Stimulated activated naive CD8-positive, alpha-beta T cell treated with anti-CD3 and anti-CD28 coated beads, Interleukin-15, Interleukin-2, amounts not matched to agents 100 ng/mL and 50 ng/mL, for 24 hours (primary cell): ENCODE results near the gene KLHDC8A.
A peak's percentile ranks its signal among the peaks of the same experiment; 100 is the strongest.

Source experiments
- H3K27ac Mint-ChIP-seq: one replicate; pipeline ENCODE4 v1.8.0; 2021; ENCODE audit warnings: mild to moderate bottlenecking, mixed read lengths
- H3K27me3 Mint-ChIP-seq: one replicate; pipeline ENCODE4 v1.8.0; 2021; ENCODE audit warnings: mixed read lengths
- H3K36me3 Mint-ChIP-seq: one replicate; pipeline ENCODE4 v1.8.0; 2021; ENCODE audit warnings: low read depth, mixed read lengths
- H3K4me1 Mint-ChIP-seq: one replicate; pipeline ENCODE4 v1.8.0; 2021; ENCODE audit warnings: low read depth, mixed read lengths
- H3K4me3 Mint-ChIP-seq: one replicate; pipeline ENCODE4 v1.8.0; 2021; ENCODE audit warnings: mild to moderate bottlenecking, mixed read lengths
- H3K9me3 Mint-ChIP-seq: one replicate; pipeline ENCODE4 v1.8.0; 2021; ENCODE audit warnings: mixed read lengths

The KLHDC8A gene

GRCh38 chr1:205321959-205322283 lies 34.8 kb downstream of the KLHDC8A start:
- Mint-ChIP-seq H3K4me3 (peak overlapping the region; percentile 7), H3K36me3 (no peaks in the 10 kb centered on the region), H3K9me3 (no peaks in the 10 kb centered on the region), H3K27me3 (peaks cover 5% of the 10 kb centered on the region), H3K27ac (no peak overlapping the region), H3K4me1 (peaks cover 71% of the 10 kb centered on the region)

DNA sequence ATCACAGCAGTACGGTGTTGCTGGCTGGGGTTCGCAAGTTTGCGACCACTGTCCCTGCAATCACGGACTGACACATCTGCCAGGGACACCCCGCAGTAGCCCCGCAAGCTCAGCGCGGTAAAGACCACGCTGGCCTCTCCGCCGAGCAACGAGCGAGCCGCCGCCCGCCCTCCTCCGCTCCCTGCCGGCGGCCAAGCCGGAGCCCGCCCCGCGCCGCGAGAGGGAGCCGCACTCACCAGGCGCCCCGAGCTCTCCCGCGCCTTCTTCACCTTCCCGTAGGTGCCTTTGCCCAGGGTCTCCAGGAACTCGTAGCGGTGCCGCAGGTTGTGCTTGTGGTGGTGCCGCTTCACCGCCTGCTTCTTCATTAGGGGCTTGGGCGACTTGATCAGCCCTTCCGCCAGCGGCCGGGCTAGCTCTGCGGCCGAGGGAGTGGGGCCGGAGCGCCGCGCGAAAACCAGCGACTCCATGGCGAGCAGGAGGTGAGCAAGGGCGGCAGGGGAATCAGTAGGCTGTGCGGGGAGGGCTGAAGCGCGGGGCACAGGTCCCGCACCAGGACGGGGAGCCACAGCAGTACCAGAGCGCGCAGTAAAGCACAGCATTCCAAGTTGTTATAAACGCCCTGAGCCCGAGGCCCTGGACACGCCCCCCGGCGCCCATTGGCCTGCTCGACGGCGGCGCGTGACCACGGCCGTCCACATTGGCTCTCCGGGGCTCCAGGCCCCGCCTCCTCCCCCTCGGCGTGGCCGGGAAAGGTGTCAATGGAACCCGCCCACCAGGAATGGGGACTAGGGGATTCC lies 35.4 kb downstream of the KLHDC8A start, which contains the start of gene NUAK2:
TSS of gene NUAK2 (minus strand) at position 584 of the 797 bp plus-strand sequence. CDS start at position 467, 117 bp downstream.
- Mint-ChIP-seq H3K9me3 (no peaks in the 10 kb centered on the region), H3K27me3 (no peaks in the 10 kb centered on the region), H3K36me3 (no peaks in the 10 kb centered on the region), H3K4me3 (peak within 1 kb of the TSS; percentile 87), H3K4me1 (peaks cover 77% of the 10 kb centered on the region), H3K27ac (peak within 1 kb of the TSS; percentile 73)

- Mint-ChIP-seq H3K36me3 (no peaks in the 10 kb centered on the region), H3K4me3 (peak overlapping the region; percentile 87), H3K27me3 (no peaks in the 10 kb centered on the region), H3K9me3 (no peaks in the 10 kb centered on the region), H3K4me1 (peaks cover 83% of the 10 kb centered on the region), H3K27ac (peak overlapping the region; percentile 73)
Measured at GRCh38 chr1:205319081-205320018, 37.4 kb downstream of the KLHDC8A start.

- Mint-ChIP-seq H3K27me3 (no peaks in the 10 kb centered on the region), H3K36me3 (no peaks in the 10 kb centered on the region), H3K4me3 (peak overlapping the region; percentile 74), H3K4me1 (peaks cover 86% of the 10 kb centered on the region), H3K9me3 (no peaks in the 10 kb centered on the region), H3K27ac (peak overlapping the region; percentile 26)
Measured at GRCh38 chr1:205318231-205318991, 38.3 kb downstream of the KLHDC8A start.

- peak overlapping the region; percentile 74 for H3K4me3 Mint-ChIP-seq
- no peaks in the 10 kb centered on the region for H3K36me3 Mint-ChIP-seq
- H3K27ac Mint-ChIP-seq = peak overlapping the region; percentile 80
- no peaks in the 10 kb centered on the region for H3K27me3 Mint-ChIP-seq
- no peaks in the 10 kb centered on the region for H3K9me3 Mint-ChIP-seq
- H3K4me1 Mint-ChIP-seq = peaks cover 96% of the 10 kb centered on the region
Measured at GRCh38 chr1:205317311-205317917, 39.3 kb downstream of the KLHDC8A start.

DNA sequence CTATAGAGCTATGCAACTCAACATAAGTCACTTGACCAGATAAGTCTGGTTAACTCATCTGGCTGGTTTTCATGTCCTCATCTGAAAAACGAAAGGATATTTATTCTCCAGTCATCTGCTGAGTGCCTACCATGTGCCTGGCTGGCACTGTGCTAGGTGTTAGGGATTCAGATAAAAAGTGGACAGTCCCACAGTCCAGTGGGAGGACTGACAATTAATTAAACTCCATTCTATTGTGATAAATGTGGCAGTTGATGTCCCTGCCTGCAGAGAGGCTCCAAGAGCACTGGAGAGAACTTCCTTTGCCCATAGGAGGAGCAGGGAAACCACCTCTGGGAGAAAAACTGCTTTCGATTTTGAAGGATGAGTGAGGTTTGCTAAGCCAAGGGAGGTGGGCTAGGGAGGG lies 40.6 kb downstream of the KLHDC8A start:
- H3K27me3 Mint-ChIP-seq = no peaks in the 10 kb centered on the region
- no peaks in the 10 kb centered on the region for H3K9me3 Mint-ChIP-seq
- H3K4me1 Mint-ChIP-seq = peaks cover 100% of the 10 kb centered on the region
- peak overlapping the region; percentile 74 for H3K4me3 Mint-ChIP-seq
- H3K36me3 Mint-ChIP-seq = no peaks in the 10 kb centered on the region
- H3K27ac Mint-ChIP-seq = peak overlapping the region; percentile 80

GRCh38 chr1:205315008-205315618 lies 41.6 kb downstream of the KLHDC8A start:
- Mint-ChIP-seq H3K27ac (peak overlapping the region; percentile 94), H3K36me3 (peaks cover 5% of the 10 kb centered on the region), H3K4me1 (peaks cover 99% of the 10 kb centered on the region), H3K27me3 (no peaks in the 10 kb centered on the region), H3K9me3 (no peaks in the 10 kb centered on the region), H3K4me3 (peak overlapping the region; percentile 84)

GRCh38 chr1:205313563-205314308 lies 43.0 kb downstream of the KLHDC8A start:
- Mint-ChIP-seq H3K27ac (peak overlapping the region; percentile 94), H3K9me3 (no peaks in the 10 kb centered on the region), H3K36me3 (peaks cover 5% of the 10 kb centered on the region), H3K27me3 (no peaks in the 10 kb centered on the region), H3K4me1 (peaks cover 93% of the 10 kb centered on the region), H3K4me3 (peak overlapping the region; percentile 84)

DNA sequence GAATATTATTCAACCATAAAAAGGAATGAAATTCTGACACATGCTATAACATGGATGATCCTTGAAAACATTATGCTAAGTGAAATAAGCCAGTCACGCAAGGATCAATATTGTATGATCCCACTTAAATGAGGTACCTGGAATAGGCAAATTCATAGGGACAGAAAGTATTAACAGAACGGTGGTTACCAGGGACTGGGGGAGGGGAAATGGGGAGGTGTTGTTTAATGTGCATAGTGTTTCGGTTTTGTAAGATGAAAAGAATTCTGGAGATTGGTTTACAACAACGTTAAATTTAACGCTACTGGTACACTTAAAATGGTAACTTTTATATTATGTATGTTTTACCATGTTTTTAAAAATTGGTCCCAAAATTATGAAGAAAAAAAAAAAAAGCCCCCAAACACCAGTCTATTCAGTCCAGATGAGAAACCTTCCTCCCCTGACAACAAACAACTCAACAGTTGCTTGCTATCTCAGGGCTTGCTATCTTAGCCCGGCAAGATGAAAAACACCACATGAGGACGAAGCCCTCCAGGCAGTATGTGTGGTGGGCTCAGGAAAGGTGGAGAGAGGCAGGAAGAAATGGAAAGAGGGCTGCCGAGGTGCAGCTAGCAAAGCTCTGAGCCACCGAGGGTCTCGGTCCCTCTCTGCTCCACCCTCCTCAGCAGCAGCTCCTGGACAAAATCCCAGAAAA lies 43.7 kb downstream of the KLHDC8A start:
- Mint-ChIP-seq H3K9me3 (no peaks in the 10 kb centered on the region), H3K4me3 (peak overlapping the region; percentile 84), H3K4me1 (peaks cover 86% of the 10 kb centered on the region), H3K36me3 (peaks cover 5% of the 10 kb centered on the region), H3K27ac (peak overlapping the region; percentile 94), H3K27me3 (no peaks in the 10 kb centered on the region)

DNA sequence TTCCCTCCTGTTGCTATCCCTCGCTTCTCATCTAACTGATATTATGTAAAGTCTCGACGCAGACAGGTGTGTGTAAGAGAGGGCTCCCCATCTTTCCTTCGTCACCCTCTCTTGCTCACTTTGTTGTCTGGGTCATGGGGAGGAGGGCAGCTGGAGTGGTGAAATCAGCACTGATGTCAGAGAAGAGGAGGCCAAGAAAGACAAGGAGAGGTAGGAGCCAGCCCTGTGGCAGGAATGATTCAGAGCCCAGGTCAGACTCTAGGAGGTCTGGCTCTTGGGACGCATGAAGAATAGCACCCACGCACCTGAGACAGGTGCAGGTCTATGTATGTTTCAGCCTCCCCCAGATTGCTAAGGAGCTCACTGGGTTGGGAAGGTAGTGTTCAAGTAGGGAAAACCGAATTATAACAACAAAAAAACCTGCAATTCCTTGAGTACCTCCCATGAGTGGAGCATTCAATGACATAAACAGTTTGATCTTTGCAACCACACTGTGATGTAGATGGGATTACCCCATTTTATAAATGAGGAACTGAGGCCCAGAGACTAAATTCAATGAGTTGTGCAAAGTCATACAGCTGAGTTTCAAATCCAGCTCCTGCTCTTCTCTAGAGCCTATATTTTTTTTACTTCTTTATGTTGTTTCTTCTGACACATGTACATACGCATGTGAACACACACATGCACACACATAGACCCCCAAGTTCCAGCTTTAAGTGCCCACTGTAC lies 45.6 kb downstream of the KLHDC8A start:
- peaks cover 67% of the 10 kb centered on the region for H3K4me1 Mint-ChIP-seq
- H3K4me3 Mint-ChIP-seq = no peak overlapping the region
- H3K36me3 Mint-ChIP-seq = peaks cover 5% of the 10 kb centered on the region
- H3K9me3 Mint-ChIP-seq = no peaks in the 10 kb centered on the region
- H3K27ac Mint-ChIP-seq = peak overlapping the region; percentile 28
- no peaks in the 10 kb centered on the region for H3K27me3 Mint-ChIP-seq

GRCh38 chr1:205309741-205310140 lies 47.0 kb downstream of the KLHDC8A start:
- Mint-ChIP-seq H3K4me3 (no peak overlapping the region), H3K4me1 (peaks cover 59% of the 10 kb centered on the region), H3K36me3 (peaks cover 6% of the 10 kb centered on the region), H3K27me3 (no peaks in the 10 kb centered on the region), H3K27ac (no peak overlapping the region), H3K9me3 (no peaks in the 10 kb centered on the region)

GRCh38 chr1:205306929-205307566 lies 49.7 kb downstream of the KLHDC8A start:
- no peaks in the 10 kb centered on the region for H3K9me3 Mint-ChIP-seq
- no peak overlapping the region for H3K27ac Mint-ChIP-seq
- no peaks in the 10 kb centered on the region for H3K27me3 Mint-ChIP-seq
- H3K4me1 Mint-ChIP-seq = peaks cover 40% of the 10 kb centered on the region
- no peak overlapping the region for H3K4me3 Mint-ChIP-seq
- peaks cover 14% of the 10 kb centered on the region for H3K36me3 Mint-ChIP-seq
